Effector memory CD4-positive, alpha-beta T cell (primary cell): ENCODE measurements around the gene WNT3.

Experiments used
- DNase-seq, 3 donors: peaks; one replicate each; pipeline ENCODE4 v3.0.0-alpha.2; 2020
- H3K27ac ChIP-seq: 2 replicates; pipeline ENCODE4 v1.7.0; 2013; ENCODE audit warnings: mild to moderate bottlenecking, low read length, moderate library complexity; ENCODE audit not compliant: insufficient read depth, poor library complexity, severe bottlenecking
- H3K27me3 ChIP-seq: replicated peaks from 2 replicates; pipeline ENCODE4 v1.7.0; 2013; ENCODE audit warnings: mild to moderate bottlenecking, low read length; ENCODE audit not compliant: insufficient read depth, control insufficient read depth, poor library complexity, severe bottlenecking
- H3K36me3 ChIP-seq: 2 replicates; pipeline ENCODE4 v1.7.0; 2013; ENCODE audit warnings: mild to moderate bottlenecking, low read length, moderate library complexity; ENCODE audit not compliant: control insufficient read depth, insufficient read depth
- H3K4me1 ChIP-seq: 2 replicates; pipeline ENCODE4 v1.7.0; 2013; ENCODE audit warnings: low read length, mild to moderate bottlenecking; ENCODE audit not compliant: control insufficient read depth, insufficient read depth, poor library complexity, severe bottlenecking
- H3K4me3 ChIP-seq: 2 replicates; pipeline ENCODE4 v1.7.0; 2013; ENCODE audit warnings: low read length, low read depth, mild to moderate bottlenecking; ENCODE audit not compliant: insufficient read depth, poor library complexity, severe bottlenecking
- H3K9me3 ChIP-seq: 2 replicates; pipeline ENCODE4 v1.7.0; 2013; ENCODE audit warnings: mild to moderate bottlenecking, low read length, moderate library complexity; ENCODE audit not compliant: control insufficient read depth

Gene WNT3

DNA sequence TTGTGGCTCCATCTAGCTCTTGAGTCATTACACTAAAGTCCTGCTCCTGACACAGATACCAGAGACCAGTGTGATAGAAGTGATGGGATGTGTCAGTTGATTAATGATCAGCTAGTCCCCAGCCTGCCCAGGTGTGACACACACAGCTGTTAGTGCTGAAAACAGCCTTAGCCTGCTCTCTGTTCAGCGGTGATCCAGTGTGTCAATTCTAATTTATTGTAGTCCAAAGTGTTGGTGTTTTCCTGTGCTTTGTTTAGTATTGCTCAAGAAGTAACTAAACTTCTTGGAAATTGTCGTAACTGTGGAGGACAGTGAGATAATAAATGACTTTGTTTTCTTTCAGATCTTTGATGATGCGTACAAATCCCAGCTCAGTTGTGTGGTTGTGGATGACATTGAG, 92.3 kb downstream of the WNT3 start:
- no peak overlapping the region for H3K27ac ChIP-seq
- H3K9me3 ChIP-seq, result no peaks in the 10 kb centered on the region
- no peaks in the 10 kb centered on the region for H3K27me3 ChIP-seq
- no peak overlapping the region for H3K4me3 ChIP-seq
- DNase-seq, result no peak
- H3K4me1 ChIP-seq, result no peaks in the 10 kb centered on the region
- H3K36me3 ChIP-seq, result no peaks in the 10 kb centered on the region

DNA sequence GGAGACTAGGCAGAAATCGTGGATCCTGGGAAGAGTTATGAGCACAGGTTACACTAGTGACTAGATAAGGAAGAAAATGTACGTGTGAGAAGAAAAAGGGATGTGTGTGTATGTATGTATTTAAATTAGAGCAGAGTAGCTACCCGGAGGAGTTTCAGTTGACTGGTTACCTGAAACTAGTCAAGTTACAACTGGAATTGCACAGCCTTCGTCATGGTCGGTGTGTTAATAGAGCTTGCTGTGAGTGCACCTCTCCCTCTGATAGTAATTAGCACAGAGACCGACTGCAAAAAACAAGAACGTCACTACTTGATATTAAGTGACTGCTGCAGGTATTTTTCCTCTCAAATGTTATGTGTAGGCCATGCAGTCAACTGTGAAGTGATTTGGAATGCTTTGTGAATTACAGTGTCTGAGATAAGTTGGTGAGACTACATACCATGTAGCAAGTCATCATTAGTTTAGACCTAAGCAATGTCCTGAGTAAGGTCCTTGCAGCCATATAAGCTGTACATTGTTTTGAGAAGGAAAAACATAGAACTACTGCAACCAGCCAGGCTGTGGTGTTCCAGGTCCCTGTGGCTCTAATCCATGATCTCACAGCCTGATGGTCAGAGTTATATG, 95.7 kb downstream of the WNT3 start:
- H3K4me1 ChIP-seq, result no peaks in the 10 kb centered on the region
- H3K27ac ChIP-seq, result no peak overlapping the region
- H3K27me3 ChIP-seq, result no peaks in the 10 kb centered on the region
- H3K36me3 ChIP-seq, result peaks cover 7% of the 10 kb centered on the region
- H3K9me3 ChIP-seq, result no peaks in the 10 kb centered on the region
- H3K4me3 ChIP-seq, result no peak overlapping the region
- no peak for DNase-seq

DNA sequence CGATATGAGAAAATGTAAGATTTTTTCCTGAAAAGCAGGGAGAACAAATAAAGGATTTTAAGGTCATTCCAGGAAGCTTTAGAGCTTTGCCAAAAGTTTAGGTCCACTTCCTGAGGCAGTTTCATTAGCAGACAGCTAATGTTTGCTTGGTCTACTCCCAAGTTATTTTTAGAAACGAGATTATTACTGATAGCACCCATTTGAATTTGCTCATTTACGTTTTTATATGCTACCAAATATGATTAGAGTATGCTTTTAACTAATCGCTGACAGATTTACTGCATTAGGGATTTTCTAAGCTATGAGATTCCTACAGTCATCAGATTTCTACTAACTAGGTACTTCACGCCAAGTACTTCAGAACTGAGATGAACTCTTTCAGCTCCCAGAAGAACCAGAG, 98.1 kb downstream of the WNT3 start:
- no peak for DNase-seq
- Histone ChIP-seq H3K9me3 (no peaks in the 10 kb centered on the region), H3K36me3 (peaks cover 10% of the 10 kb centered on the region), H3K27me3 (no peaks in the 10 kb centered on the region), H3K4me1 (no peaks in the 10 kb centered on the region), H3K4me3 (no peak overlapping the region), H3K27ac (no peak overlapping the region)

DNA sequence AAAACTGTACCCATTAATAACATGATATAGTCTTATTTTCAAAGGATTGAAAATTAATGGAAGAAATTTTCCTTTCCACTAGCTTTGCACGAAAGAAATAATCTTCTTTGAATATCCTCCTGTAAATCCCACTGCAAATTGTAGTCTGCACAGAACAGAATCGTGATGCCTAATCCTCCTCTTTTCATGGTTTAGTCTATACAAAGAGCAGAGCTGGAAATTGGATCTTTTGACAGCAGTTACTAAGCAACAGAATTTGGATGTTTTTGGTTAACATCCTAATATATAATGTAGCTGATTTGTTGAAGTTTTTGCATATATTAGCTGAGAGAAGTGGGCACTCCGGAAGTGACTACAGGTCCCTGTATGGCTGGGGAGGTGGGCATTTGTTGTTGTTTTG, 98.6 kb downstream of the WNT3 start:
- peaks cover 15% of the 10 kb centered on the region for H3K36me3 ChIP-seq
- DNase-seq, result no peak
- no peak overlapping the region for H3K27ac ChIP-seq

DNA sequence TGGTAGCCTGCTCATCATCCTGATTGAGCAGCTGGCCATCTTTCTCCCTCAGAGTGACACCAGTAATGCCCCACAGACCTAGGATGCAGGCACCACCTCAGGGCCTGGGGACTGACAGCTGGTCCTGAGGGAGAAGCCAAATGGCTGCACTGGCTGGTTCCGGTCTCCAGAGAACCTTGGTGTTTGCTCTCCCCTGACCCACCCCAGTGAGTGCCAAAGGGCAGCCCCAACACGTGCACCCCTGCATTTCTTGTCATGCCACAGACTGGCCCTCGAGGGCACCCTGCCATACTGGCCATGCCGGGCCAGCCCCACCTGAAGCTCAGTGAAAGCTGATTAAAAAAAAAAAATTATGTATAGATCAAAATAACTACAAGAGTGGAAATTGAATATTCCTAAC, 100.5 kb downstream of the WNT3 start:
- H3K27ac ChIP-seq, result no peak overlapping the region

More for the DNA sequence above, 98.6 kb downstream of the WNT3 start:
- Histone ChIP-seq H3K9me3 (no peaks in the 10 kb centered on the region), H3K4me3 (no peak overlapping the region), H3K27me3 (no peaks in the 10 kb centered on the region), H3K4me1 (no peaks in the 10 kb centered on the region)

More for the DNA sequence above, 100.5 kb downstream of the WNT3 start:
- Histone ChIP-seq H3K4me1 (no peaks in the 10 kb centered on the region), H3K9me3 (no peaks in the 10 kb centered on the region), H3K4me3 (no peak overlapping the region), H3K27me3 (no peaks in the 10 kb centered on the region), H3K36me3 (peaks cover 22% of the 10 kb centered on the region)
- DNase-seq, result no peak
